Spleen (tissue), 7 donors: ENCODE data around the gene ELF1.

ENCODE experiments used
- POLR2A ChIP-seq, 3 donors: fragments of 450-650 bp; IDR thresholded peaks; one replicate each; pipeline ENCODE4 v1.5.1; 2017; ENCODE audit warnings: antibody characterized with exemption in 3 of 3, mild to moderate bottlenecking in 1 of 3
- TF ChIP-seq, protein P1 (sequence below), 11 experiments: fragments of 200-600 bp in 7 of 11; fragments of 450-650 bp in 4 of 11; sonication (generic) in 4 of 11; IDR thresholded peaks in 8 of 11; conservative IDR thresholded peaks in 3 of 11; 1 replicate in 7 of 11; 2 replicates in 4 of 11; pipeline versions ENCODE4 v1.4.0 to v1.8.0; 2016 to 2021; ENCODE audit warnings: antibody characterized with exemption in 11 of 11, inconsistent platforms in 4 of 11, mild to moderate bottlenecking in 1 of 11
- donor health status: DM: no; HTN: no; CAD: no; lungs with moderate emphysema.
- donor health status: DM: no; HTN: no; CAD: no.
- donor health status: DM: no; HTN: no; CAD: no.

DNA sequence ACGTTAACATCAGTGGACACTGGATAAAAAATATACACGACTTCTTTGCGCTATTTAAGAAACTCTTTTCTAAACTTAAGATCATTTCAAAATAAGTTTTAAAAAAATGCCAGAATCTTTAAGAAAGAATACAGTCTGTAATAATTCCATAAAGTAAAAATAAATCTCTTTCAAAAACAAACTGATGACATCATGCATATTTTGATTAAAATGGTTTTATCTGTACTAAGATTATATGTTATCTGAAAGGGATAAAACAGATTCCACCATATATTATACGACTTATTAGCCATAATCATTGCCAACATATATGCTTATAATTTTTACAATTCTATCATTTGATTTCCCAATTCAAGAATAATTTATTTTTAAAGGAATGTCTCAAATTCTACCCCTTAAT, 15.3 kb upstream of the ELF1 start:
- TF ChIP-seq, protein P1, sequence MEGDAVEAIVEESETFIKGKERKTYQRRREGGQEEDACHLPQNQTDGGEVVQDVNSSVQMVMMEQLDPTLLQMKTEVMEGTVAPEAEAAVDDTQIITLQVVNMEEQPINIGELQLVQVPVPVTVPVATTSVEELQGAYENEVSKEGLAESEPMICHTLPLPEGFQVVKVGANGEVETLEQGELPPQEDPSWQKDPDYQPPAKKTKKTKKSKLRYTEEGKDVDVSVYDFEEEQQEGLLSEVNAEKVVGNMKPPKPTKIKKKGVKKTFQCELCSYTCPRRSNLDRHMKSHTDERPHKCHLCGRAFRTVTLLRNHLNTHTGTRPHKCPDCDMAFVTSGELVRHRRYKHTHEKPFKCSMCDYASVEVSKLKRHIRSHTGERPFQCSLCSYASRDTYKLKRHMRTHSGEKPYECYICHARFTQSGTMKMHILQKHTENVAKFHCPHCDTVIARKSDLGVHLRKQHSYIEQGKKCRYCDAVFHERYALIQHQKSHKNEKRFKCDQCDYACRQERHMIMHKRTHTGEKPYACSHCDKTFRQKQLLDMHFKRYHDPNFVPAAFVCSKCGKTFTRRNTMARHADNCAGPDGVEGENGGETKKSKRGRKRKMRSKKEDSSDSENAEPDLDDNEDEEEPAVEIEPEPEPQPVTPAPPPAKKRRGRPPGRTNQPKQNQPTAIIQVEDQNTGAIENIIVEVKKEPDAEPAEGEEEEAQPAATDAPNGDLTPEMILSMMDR (IDR thresholded peaks at IDR 0.05 in 8 of 11, conservative IDR thresholded peaks at IDR 0.05 in 3 of 11): no peak
- TF ChIP-seq POLR2A (IDR thresholded peaks at IDR 0.05): no peak
